LNCAP (cell line): ENCODE data around the gene NFAT5.

Source experiments
- TF ChIP-seq, protein P1 (sequence below): fragments of 450-650 bp; IDR thresholded peaks from 2 replicates; pipeline ENCODE4 v1.5.1; 2017; ENCODE audit warnings: mild to moderate bottlenecking

NFAT5 gene

GRCh38 chr16:69598045-69598444, 32.3 kb downstream of the NFAT5 start:
- TF ChIP-seq, protein P1, sequence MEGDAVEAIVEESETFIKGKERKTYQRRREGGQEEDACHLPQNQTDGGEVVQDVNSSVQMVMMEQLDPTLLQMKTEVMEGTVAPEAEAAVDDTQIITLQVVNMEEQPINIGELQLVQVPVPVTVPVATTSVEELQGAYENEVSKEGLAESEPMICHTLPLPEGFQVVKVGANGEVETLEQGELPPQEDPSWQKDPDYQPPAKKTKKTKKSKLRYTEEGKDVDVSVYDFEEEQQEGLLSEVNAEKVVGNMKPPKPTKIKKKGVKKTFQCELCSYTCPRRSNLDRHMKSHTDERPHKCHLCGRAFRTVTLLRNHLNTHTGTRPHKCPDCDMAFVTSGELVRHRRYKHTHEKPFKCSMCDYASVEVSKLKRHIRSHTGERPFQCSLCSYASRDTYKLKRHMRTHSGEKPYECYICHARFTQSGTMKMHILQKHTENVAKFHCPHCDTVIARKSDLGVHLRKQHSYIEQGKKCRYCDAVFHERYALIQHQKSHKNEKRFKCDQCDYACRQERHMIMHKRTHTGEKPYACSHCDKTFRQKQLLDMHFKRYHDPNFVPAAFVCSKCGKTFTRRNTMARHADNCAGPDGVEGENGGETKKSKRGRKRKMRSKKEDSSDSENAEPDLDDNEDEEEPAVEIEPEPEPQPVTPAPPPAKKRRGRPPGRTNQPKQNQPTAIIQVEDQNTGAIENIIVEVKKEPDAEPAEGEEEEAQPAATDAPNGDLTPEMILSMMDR, result no peak

DNA sequence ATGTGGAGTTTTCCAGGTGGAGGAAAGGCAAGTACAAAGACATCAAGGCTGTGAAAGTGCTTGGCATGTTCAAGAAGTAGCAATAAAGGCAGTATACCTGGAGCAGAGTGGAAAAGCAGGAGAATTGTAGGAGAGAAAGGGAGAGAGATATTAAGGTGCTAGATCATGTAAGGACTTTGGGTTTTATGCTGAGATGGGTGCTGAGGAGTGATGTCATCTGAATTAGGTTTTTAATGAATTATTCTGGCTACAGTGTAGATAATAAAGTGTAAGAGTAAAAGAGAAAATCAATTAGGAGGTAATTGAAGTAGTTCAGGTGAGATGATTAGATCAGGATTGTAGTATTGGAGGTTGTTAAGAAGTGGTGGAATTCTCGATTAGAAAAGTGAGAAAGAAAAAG, 34.0 kb downstream of the NFAT5 start:
- TF ChIP-seq, protein P1, result no peak

- TF ChIP-seq, protein P1, result no peak
These were observed 34.4 kb downstream of the NFAT5 start for GRCh38 chr16:69600202-69600601.

DNA sequence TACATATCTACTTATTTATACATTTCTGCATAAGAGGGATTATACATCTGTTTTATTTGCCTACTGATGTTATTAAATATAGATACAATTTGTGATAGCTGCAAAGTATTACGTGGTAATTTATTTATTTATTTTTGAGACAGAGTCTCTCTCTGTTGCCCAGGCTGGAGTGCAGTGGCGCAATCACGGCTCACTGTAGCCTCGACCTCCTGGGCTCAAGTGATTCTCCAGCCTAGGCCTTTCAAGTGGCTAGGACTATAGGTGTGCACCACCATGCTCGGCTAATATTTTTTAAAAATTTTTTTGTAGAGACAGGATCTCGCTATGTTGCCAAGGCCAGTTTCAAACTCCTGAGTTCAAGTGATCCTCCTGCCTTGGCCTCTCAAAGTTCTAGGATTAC, 35.5 kb downstream of the NFAT5 start:
- TF ChIP-seq, protein P1, result no peak

- TF ChIP-seq, protein P1, result no peak
These were observed 41.2 kb downstream of the NFAT5 start for GRCh38 chr16:69606985-69607384.

GRCh38 chr16:69607674-69608073, 41.9 kb downstream of the NFAT5 start:
- TF ChIP-seq, protein P1, result no peak

DNA sequence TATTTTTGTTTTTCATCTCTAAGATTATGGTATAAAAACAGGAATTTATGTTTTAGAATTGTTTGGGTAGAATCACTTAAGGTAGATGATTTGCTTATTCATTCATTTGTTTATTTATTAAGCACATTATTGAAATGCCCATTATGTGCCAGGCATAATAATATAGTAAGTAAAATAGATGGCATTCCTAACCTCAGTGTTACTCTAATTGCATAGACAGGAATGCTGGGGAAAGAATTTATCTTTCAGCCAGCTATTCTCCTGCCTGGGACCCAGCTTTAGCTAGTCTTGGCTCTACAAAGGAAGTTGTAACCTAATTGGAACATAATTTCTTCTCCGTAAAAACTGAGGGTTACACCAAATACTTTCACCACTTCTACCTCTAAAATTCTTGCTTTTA, 44.6 kb downstream of the NFAT5 start:
- TF ChIP-seq, protein P1, result no peak

GRCh38 chr16:69611103-69611640, 45.4 kb downstream of the NFAT5 start:
- TF ChIP-seq, protein P1, result no peak
